ENCODE measurements around the gene PLCB1. TPM values are rescaled to one million over a fixed set of nuclear protein-coding genes. Genes with fewer than 3 reads are reported as not detected.
A peak's percentile ranks its signal among the peaks of the same experiment; 100 is the strongest.
"Not testable (repeated sequence)": the region's sequence is repeated elsewhere in the genome, so short reads cannot be mapped to it uniquely, and the experiment has no call there.

PLCB1 gene
- total RNA-seq, 2 experiments from 2014 or later = 0.63 to 1.5 TPM

DNA sequence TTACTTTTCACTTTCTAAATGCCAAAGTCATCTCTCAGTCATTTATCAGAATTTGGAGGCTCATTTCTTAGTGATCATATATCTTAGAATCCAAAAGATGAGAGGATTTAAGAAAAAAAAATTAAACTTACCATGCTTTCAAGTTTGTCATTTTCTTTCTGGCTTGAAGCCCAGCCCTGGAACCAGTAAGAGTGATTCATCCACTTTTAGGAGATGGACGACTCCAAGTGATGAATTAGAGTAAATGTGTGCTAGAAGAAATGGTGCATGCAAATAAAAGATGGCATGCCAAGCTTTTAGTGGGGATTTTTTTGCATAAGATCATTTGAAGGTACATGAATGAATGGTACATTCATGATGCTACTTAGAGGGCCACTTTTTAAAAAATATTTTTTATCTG, 20.1 kb downstream of the PLCB1 start:
- Mint-ChIP-seq H3K27me3 (ENCODE audit: low read depth) (peaks cover 6% of the 10 kb centered on the region), H3K4me3 (no peak overlapping the region), H3K9me3 (ENCODE audit: insufficient read depth) (no peaks in the 10 kb centered on the region), H3K4me1 (ENCODE audit: low read depth) (peaks cover 41% of the 10 kb centered on the region), H3K27ac (no peak overlapping the region), H3K36me3 (ENCODE audit: low read depth) (no peaks in the 10 kb centered on the region)
- ATAC-seq (no peak), DNase-seq (no peak)
- ChIA-PET CTCF (interaction anchor here (1.6 kb wide), 1 partner anchor 20 kb away, joined by 5 read pairs; the partner anchor contains the start of gene PLCB1), POLR2A (no interaction called here)

DNA sequence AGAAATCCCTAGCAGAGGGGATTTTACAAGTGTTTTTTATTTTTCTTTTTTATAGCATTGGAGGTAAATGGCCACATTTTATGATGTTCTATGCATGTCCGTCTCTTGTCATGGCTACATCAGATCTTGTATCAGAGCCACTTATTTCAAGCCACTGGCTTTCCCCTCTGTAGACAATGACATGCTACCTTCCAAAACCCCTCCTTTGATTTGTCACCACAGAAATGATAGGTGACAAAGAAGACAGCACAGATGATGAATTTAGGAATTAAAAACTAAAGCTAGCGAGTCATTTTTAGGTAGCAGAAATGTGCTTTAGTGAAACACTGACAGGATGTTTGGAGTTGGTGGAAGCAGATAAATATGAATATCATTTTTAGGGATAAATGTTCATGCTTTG, 20.8 kb downstream of the PLCB1 start:
- ATAC-seq = no peak
- Mint-ChIP-seq H3K36me3 (ENCODE audit: low read depth) (no peaks in the 10 kb centered on the region), H3K27me3 (ENCODE audit: low read depth) (peaks cover 2% of the 10 kb centered on the region), H3K4me1 (ENCODE audit: low read depth) (peaks cover 43% of the 10 kb centered on the region), H3K9me3 (ENCODE audit: insufficient read depth) (no peaks in the 10 kb centered on the region), H3K4me3 (no peak overlapping the region), H3K27ac (no peak overlapping the region)
- ChIA-PET POLR2A (no interaction called here), CTCF (interaction anchor here (0.8 kb wide), 1 partner anchor 85 kb away, joined by 3 read pairs; no protein-coding TSS in a partner anchor)
- DNase-seq = no peak

- ATAC-seq = peak; percentile 35
- no peaks in the 10 kb centered on the region for H3K36me3 Mint-ChIP-seq (ENCODE audit: low read depth)
- H3K4me1 Mint-ChIP-seq (ENCODE audit: low read depth) = peaks cover 43% of the 10 kb centered on the region
- no peak for DNase-seq
- H3K27me3 Mint-ChIP-seq (ENCODE audit: low read depth) = peaks cover 2% of the 10 kb centered on the region
- no peak overlapping the region for H3K4me3 Mint-ChIP-seq
- H3K27ac Mint-ChIP-seq = no peak overlapping the region
- CTCF ChIA-PET = interaction anchor here (0.8 kb wide), 1 partner anchor 85 kb away, joined by 3 read pairs; no protein-coding TSS in a partner anchor
- H3K9me3 Mint-ChIP-seq (ENCODE audit: insufficient read depth) = peaks cover 2% of the 10 kb centered on the region
- POLR2A ChIA-PET = no interaction called here
Observed at GRCh38 chr20:8153281-8153908, 21.3 kb downstream of the PLCB1 start.

GRCh38 chr20:8154638-8155037, 22.6 kb downstream of the PLCB1 start:
- POLR2A ChIA-PET = no interaction called here

DNA sequence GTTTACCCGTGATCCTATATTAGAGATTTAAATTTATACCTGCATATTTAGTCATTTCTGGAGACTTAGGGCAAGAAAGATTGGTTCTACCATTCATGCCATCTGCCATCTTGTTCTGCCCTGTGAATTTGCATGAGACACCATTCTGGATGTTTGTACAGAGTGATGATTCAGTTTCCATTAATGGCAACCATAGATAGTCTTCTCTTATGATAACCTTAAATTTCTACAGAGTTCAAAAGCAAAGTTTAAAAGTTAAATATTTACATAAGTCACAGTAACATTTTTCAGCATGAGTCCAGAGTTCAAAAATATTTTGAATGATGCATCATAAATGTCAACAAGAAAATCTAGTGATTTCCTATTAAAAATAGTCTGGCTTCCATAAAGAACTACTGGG, 23.2 kb downstream of the PLCB1 start:
- ChIA-PET POLR2A (no interaction called here), CTCF (interaction anchor here (1.2 kb wide), 1 partner anchor 566 kb away, joined by 3 read pairs; no protein-coding TSS in a partner anchor)
- ATAC-seq (no peak), DNase-seq (no peak)
- H3K27me3 Mint-ChIP-seq (ENCODE audit: low read depth) = peaks cover 2% of the 10 kb centered on the region
- H3K4me1 Mint-ChIP-seq (ENCODE audit: low read depth) = peaks cover 43% of the 10 kb centered on the region
- peaks cover 8% of the 10 kb centered on the region for H3K9me3 Mint-ChIP-seq (ENCODE audit: insufficient read depth)
- no peak overlapping the region for H3K27ac Mint-ChIP-seq
- H3K4me3 Mint-ChIP-seq = no peak overlapping the region
- H3K36me3 Mint-ChIP-seq (ENCODE audit: low read depth) = peaks cover 4% of the 10 kb centered on the region

More at GRCh38 chr20:8154638-8155037, 22.6 kb downstream of the PLCB1 start:
- H3K9me3 Mint-ChIP-seq (ENCODE audit: insufficient read depth) = peaks cover 8% of the 10 kb centered on the region
- no peak overlapping the region for H3K27ac Mint-ChIP-seq
- H3K36me3 Mint-ChIP-seq (ENCODE audit: low read depth) = no peaks in the 10 kb centered on the region
- DNase-seq (no peak), ATAC-seq (no peak)
- CTCF ChIA-PET = interaction anchor here (1.2 kb wide), 1 partner anchor 567 kb away, joined by 3 read pairs; no protein-coding TSS in a partner anchor
- peaks cover 43% of the 10 kb centered on the region for H3K4me1 Mint-ChIP-seq (ENCODE audit: low read depth)
- no peak overlapping the region for H3K4me3 Mint-ChIP-seq
- peaks cover 2% of the 10 kb centered on the region for H3K27me3 Mint-ChIP-seq (ENCODE audit: low read depth)

GRCh38 chr20:8155812-8156211, 23.7 kb downstream of the PLCB1 start:
- ChIA-PET POLR2A (no interaction called here), CTCF (no interaction called here)
- peaks cover 43% of the 10 kb centered on the region for H3K4me1 Mint-ChIP-seq (ENCODE audit: low read depth)
- H3K9me3 Mint-ChIP-seq (ENCODE audit: insufficient read depth) = peaks cover 8% of the 10 kb centered on the region
- ATAC-seq = no peak
- no peak overlapping the region for H3K27ac Mint-ChIP-seq
- DNase-seq = no peak
- no peak overlapping the region for H3K4me3 Mint-ChIP-seq
- peaks cover 4% of the 10 kb centered on the region for H3K36me3 Mint-ChIP-seq (ENCODE audit: low read depth)
- H3K27me3 Mint-ChIP-seq (ENCODE audit: low read depth) = peaks cover 2% of the 10 kb centered on the region

GRCh38 chr20:8156235-8157079, 24.4 kb downstream of the PLCB1 start:
- no peak overlapping the region for H3K4me3 Mint-ChIP-seq
- DNase-seq = no peak
- peaks cover 8% of the 10 kb centered on the region for H3K9me3 Mint-ChIP-seq (ENCODE audit: insufficient read depth)
- peak; percentile 83 for ATAC-seq
- H3K27ac Mint-ChIP-seq = no peak overlapping the region
- H3K36me3 Mint-ChIP-seq (ENCODE audit: low read depth) = peaks cover 4% of the 10 kb centered on the region
- POLR2A ChIA-PET = no interaction called here
- CTCF ChIA-PET = no interaction called here
- peaks cover 1% of the 10 kb centered on the region for H3K27me3 Mint-ChIP-seq (ENCODE audit: low read depth)
- H3K4me1 Mint-ChIP-seq (ENCODE audit: low read depth) = peaks cover 42% of the 10 kb centered on the region

DNA sequence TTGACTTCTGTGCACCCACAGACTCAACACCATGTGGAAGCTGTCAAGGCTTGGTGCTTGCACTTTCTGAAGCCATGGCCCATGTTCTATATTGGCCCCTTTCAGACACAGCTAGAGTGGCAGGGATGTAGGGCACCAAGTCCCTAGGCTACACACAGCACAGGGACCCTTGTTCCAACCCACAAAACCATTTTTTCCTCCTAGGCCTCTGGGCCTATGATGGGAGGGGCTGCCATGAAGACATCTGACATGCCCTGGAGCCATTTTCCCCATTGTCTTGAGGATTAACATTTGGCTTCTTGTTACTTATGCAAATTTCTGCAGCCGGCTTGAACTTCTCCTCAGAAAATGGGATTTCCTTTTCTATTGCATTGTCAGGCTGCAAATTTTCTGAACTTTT, 27.2 kb downstream of the PLCB1 start:
- H3K27ac Mint-ChIP-seq; POLR2A ChIA-PET; H3K36me3 Mint-ChIP-seq (ENCODE audit: low read depth); H3K9me3 Mint-ChIP-seq (ENCODE audit: insufficient read depth); CTCF ChIA-PET; ATAC-seq; H3K27me3 Mint-ChIP-seq (ENCODE audit: low read depth); DNase-seq; H3K4me3 Mint-ChIP-seq: not testable (repeated sequence)
- peaks cover 31% of the 10 kb centered on the region for H3K4me1 Mint-ChIP-seq (ENCODE audit: low read depth)

DNA sequence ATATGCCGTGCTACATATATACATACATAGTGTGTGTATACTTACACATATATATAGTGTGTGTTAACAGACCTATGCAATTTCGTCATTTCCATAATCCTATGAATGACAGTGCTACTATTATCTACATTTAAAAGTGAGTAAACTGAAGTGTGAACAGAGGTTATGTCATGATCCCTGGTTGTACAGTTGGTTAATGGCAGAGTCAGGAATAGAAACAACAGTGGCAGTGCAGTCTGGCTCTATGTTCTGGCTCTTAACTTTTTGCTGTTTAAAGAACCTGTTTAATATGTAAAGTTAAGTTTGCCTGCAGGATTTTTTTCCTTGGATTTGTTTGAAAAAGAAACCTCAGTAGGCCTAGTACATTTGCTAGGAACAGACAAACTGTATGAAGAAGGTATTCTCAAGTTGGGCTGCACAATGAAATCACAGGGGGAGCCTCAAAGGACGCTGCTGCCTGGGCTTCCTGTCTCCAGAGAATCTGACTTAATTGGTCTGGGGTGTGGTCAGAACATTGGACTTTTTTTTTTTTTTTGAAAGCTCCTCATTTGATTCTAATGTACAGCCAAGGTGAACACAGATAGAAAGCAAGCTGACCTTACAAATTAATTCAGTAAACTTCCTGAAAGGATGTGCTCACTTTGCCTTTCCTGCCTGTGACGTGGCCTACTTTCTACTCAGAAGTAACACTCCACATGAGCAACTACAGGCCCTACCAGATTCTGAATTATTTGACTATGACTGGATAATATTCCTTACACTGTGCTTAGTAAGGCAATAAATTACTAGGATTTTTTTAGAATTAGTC, 29.4 kb downstream of the PLCB1 start:
- POLR2A ChIA-PET = no interaction called here
- peaks cover 8% of the 10 kb centered on the region for H3K9me3 Mint-ChIP-seq (ENCODE audit: insufficient read depth)

GRCh38 chr20:8162610-8163009, 30.5 kb downstream of the PLCB1 start:
- CTCF ChIA-PET = interaction anchor here (1.0 kb wide), 1 partner anchor 27 kb away, joined by 3 read pairs; no protein-coding TSS in a partner anchor
- peaks cover 4% of the 10 kb centered on the region for H3K36me3 Mint-ChIP-seq (ENCODE audit: low read depth)
- peaks cover 5% of the 10 kb centered on the region for H3K4me1 Mint-ChIP-seq (ENCODE audit: low read depth)
- no peak overlapping the region for H3K27ac Mint-ChIP-seq
- POLR2A ChIA-PET = no interaction called here
- H3K27me3 Mint-ChIP-seq (ENCODE audit: low read depth) = no peaks in the 10 kb centered on the region
- H3K4me3 Mint-ChIP-seq = no peak overlapping the region
- DNase-seq (no peak), ATAC-seq (no peak)
- peaks cover 8% of the 10 kb centered on the region for H3K9me3 Mint-ChIP-seq (ENCODE audit: insufficient read depth)

More for the DNA sequence above, 29.4 kb downstream of the PLCB1 start:
- no peak overlapping the region for H3K4me3 Mint-ChIP-seq
- CTCF ChIA-PET = interaction anchor here (1.0 kb wide), 1 partner anchor 26 kb away, joined by 3 read pairs; no protein-coding TSS in a partner anchor
- ATAC-seq (no peak), DNase-seq (no peak)
- peaks cover 15% of the 10 kb centered on the region for H3K4me1 Mint-ChIP-seq (ENCODE audit: low read depth)
- H3K27me3 Mint-ChIP-seq (ENCODE audit: low read depth) = no peaks in the 10 kb centered on the region
- peaks cover 4% of the 10 kb centered on the region for H3K36me3 Mint-ChIP-seq (ENCODE audit: low read depth)
- peak overlapping the region; percentile 63 for H3K27ac Mint-ChIP-seq

DNA sequence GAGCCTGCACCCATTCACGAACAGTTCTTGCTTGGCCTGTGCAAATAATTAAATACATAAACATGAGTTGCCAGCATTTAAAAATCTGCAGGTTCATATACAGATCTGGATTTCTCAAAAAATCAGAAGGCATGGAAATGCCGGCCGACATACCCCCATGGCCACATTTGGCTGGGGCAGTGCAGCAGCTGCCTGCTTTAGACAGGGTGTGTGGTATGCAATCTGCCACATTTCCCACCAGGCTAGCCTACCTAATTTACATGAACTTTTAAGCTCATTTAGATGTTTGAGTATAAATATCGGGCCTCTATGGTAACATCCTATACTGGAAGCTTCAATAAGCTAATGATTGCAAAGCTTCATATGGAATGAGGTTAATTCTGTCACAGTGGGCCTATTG, 31.5 kb downstream of the PLCB1 start:
- no peak overlapping the region for H3K4me3 Mint-ChIP-seq
- peaks cover 4% of the 10 kb centered on the region for H3K36me3 Mint-ChIP-seq (ENCODE audit: low read depth)
- CTCF ChIA-PET = no interaction called here
- H3K4me1 Mint-ChIP-seq (ENCODE audit: low read depth) = peaks cover 5% of the 10 kb centered on the region
- DNase-seq (no peak), ATAC-seq (no peak)
- no peaks in the 10 kb centered on the region for H3K27me3 Mint-ChIP-seq (ENCODE audit: low read depth)
- POLR2A ChIA-PET = no interaction called here
- no peak overlapping the region for H3K27ac Mint-ChIP-seq
- peaks cover 4% of the 10 kb centered on the region for H3K9me3 Mint-ChIP-seq (ENCODE audit: insufficient read depth)

All from activated CD8-positive, alpha-beta T cell treated with anti-CD3 and anti-CD28 coated beads, Interleukin-2, amount 10 ng/mL, durations not matched to agents 7 days and 5 days (primary cell).